RPMI7951 (cell line): Measurements from ENCODE around the gene CAMK2A. TPM values are rescaled to one million over a fixed set of nuclear protein-coding genes. Genes with fewer than 3 reads are reported as not detected.
A peak's percentile ranks its signal among the peaks of the same experiment; 100 is the strongest.

Experiments
- DNase-seq: peaks from one replicate; pipeline ENCODE4 v3.0.0-alpha.2; 2012; ENCODE audit warnings: low read depth
- total RNA-seq: library from RNA; depleted of rRNA; stranded (reverse); fragments of >200 nt; shearing (Covaris generic); gene quantifications from 2 replicates; pipeline ENCODE4 v1.2.3, GENCODE V29; 2014

The CAMK2A gene
- total RNA-seq, 1 experiment from 2014 or later, result 0.60 TPM

DNA sequence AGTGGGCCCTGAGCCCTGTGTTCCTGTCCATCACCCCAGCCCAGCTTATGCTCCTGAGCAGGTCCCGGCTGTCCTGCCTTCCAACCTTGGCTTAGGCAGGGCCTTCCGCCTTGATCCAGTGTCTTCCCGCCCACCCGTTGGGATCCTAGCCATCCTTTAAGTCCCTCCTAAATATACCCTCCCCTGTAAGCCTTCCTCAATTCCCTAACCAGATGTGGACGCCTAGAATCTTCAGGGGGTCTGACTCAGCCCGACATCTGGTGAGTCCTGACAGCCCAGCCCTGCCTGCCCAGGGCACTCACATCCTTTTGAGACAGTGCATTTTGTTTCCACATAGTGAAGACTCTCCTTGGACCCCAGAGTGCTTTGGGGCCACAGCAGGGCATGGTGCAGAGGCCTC lies 76.0 kb downstream of the CAMK2A start:
- DNase-seq, result peak; percentile 81

DNA sequence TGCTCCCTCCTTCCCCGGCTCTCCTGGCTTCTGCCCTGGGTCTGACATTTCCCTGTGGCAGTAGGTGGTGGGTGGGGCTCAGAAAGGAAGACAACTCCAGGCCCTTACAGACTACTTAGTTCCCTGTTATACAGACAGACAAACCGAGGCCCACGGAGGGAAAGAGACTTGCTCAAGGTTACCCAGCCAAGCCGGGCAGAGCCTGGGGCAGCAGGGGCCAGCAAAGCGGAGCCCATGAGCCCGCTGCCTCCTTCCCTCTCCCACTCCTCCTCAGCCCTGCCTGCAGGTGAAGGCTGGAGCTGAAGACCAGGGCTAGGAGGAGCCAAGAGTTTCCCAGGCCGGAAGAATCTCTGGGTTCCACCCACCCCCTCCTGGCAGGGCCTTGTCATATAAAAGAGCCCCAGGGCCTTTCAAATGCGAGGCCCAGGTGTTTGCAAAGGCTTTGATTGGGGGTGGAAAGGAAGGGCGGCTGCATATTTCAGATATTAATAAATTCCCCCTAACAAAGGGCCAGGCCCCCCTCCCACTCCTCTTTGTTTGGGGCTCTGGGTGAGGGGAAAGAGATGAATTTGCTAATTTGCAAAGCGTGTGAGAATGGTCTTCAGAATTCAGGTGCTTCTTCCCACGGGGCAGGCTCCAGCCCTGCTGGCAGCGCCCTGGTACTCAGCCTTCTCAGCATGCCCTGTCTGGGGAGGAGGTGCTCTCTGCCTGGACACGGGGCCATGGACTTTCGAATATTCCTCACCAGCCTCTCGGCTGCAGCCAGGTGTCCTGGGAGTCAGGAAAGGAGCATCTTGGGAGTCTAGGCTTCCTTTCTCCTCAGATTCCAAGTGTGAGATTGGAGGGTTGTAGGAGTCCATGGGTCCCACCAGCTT lies 78.2 kb downstream of the CAMK2A start:
- no peak for DNase-seq

DNA sequence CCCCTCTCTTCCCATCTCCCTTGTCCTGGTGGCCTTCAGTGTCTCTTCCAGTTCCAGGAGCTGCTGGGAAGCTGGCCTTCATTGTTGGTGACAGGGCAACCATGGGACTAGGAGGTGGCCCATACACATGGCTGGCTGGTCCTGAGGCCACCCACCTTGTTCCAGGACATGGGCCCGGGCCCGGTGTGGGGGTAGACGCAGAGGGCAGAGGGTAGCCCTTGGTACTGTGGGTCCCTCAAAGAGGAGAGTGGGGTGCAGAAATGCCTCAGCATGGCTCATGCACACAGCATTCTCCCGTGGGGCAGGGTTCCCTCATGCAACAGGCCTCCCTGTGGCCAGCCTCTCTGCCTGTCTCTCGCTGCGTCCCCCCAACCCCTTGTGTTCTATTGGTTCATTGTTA lies 78.9 kb downstream of the CAMK2A start:
- DNase-seq, result no peak

DNA sequence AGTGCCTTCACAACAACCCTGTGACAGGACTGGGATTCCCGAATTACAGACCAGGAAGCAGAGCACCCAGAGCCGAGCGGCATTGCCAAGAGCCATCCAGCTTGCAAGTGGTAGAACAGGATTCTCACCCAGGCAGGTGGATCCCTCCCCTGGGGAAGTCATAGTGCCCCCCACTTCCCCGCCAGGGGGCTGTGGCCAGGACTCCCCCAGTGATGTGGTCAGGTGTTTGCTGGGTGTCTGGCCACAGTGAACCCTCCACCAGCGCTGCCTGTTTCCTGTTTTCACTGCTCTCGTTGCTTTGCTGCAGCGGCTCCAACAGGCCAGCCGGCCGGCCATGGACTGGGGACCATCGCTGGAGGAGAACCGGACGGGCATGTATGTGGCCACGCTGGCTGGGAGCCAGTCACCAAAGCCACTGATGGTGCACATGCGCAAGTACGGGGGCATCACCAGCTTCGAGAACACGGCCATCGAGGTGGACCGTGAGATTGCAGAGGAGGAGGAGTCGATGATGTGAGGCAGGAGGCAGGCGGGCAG lies 80.4 kb downstream of the CAMK2A start:
- peak; percentile 82 for DNase-seq

DNA sequence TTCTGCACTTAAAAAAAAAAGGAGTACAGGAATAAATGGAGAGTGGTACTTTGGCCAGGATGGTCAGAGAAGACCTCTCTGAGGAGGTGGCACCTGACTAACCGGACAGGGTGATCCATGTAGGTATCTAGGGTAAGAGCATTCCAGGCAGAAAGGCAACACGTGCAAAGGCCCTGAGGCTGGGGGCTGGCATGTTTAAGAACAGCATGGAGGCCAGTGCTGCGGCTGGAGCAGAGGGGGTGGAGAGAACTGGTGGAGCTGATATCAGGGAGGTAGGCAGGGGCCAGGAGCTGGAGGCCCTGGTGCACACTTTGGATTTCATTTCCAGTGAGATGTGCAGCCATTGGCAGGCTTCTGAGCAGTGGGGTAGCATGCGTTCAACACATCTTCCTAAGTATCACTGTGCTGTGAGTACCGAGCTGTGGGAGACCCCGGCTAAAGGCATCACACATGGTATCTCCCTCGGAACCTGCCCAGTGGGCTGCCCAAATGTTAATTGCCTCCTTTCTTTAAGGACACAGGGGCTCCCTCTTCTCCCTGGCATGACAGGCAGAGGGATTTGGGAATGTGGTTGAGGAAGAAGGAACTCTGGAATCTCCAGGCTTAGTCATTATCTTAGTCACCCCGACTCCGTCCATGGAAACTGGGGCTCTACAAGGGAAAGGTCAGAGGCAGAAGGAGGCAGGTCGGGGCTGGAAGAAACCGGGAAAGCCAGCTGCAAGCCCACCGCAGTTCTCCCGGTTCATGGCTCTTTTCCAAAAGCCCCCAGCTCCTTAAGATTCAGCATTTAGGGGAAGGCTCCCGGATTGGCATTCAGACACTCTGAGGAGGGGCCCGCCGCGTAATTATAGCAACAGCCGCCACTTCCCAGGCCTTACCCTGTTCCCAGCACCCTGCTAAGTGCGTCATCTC lies 81.1 kb downstream of the CAMK2A start:
- DNase-seq, result peak; percentile 81

DNA sequence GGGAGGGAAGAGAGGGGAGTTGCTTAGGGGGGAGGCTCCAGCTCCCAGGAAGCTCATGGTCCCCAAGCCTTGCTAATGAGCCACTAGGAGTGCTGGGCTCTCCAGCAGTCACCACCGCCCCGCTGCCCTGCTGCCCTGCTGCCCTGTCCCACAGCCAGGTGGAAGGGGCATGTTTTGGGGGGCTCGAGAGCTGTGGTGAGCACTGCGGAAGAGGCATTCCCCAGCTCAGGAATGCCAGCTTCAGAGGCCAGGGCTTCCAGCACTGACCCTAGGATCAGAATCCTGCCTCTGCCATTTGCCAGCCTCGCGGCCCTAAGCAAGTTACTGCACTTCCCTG lies 82.8 kb downstream of the CAMK2A start:
- no peak for DNase-seq

DNA sequence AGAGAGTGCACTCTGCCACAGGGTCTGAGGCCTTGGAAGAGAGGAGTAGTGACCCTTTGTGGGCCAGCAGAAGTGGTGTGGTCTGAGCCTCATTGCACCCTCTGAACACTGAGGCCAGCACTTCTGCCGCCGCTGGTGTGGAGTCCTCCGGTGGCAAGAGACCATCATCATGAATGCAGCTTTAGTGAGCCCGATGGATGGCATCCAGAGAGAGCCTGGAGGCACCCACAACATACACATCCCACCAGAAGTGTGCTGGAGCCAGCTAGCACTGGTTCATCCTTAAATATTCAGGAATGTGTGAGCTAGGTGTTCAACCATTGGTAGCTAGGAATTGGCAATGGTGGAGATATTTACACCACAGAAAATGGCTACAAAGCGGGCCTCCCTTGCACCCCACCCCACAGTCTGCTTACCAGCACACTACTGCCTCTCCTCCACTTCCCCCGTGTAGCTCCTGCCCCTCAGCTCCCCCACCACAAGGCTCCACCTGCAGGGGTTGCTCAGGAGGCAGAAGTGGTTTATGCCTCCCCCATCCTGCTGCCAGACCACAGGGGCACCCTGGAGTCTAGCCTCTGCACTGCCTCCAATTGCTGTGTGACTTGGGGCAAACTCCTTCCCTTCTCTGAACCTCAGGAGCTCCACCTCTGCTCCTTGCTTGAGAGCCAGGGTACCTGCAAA lies 83.3 kb downstream of the CAMK2A start:
- no peak for DNase-seq

DNA sequence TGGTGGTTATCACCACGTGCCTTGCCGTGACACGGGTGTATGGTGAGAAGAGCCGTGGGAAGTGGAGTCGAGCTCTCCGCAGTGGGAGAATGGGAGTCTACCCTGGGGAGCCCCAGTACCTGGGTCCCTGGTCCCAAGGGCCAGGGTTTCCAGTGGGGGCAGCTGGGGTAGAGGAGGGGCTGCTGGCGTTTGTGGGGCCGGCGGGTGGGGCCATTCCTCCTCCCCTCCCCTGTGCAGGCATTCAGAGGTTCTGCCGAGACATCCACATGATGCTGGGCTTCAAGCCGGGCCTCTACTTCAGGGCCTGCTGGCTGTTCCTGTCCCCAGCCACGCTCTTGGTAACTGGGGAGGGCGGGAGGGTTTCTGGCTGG lies 85.0 kb downstream of the CAMK2A start:
- DNase-seq, result no peak

DNA sequence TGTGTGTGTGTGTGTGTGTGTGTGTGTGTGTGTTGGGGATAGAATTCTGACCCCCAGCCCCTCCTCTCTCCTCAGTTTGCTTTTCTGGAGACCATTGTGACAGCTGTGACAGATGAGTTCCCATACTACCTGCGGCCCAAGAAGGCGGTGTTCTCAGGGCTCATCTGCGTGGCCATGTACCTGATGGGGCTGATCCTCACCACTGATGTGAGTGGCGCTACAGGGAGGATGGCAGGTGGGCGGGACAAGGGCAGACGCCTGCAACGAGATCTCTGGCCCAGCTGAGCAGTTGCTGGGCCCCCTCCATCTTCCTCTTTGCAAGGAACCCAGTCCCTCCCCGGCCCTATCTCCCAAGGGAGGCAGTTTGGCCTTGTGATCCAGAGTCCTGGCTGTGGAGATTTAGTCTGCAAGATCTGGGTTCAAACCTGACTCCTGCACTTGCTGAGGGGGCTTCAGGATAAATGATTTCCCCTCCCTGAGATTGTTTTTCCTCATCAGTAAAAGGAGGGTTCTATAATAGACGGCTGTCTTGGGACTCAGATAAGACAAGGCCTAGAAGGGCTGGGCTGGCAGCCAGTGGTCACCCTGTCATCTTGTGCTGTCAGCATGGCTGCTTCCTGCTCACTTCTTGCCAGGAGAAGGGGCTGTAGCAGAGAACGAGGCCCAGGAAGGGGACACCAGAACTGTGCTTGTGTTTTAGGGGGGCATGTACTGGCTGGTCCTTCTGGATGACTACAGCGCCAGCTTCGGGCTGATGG lies 85.6 kb downstream of the CAMK2A start:
- DNase-seq, result no peak

DNA sequence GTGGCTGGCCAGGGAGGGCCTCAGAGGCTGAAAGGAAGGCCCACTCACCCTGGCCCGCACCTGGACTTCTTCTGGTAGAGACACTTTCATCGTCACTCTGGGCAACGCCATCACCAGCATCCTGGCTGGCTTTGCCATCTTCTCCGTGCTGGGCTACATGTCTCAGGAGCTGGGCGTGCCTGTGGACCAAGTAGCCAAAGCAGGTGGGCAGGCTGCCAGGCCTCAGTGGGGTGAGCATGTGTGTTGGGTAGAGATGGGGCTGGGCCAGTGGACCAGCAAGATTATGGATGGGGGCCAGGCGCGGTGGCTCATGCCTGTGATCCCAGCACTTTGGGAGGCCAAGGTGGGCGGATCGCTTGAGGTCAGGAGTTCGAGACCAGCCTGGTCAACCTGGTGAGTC lies 87.1 kb downstream of the CAMK2A start:
- no peak for DNase-seq

DNA sequence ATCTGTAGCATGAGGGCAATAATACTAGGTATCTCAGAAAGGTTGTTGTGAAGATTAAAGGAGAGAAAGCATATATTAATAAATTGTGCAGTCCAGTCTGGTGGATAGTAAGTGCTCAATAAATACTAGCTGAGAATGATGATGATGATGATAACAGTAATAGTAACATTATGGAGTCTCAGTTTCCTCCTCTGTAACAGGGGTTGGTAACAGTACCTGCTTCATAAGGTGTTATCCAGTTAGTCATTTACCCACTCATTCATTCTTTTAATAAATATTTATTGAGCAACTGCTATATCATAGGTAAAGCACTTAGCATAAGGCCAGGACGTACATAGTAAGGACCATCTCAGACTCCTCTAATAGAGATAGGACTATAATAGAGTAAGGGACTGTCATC lies 92.1 kb downstream of the CAMK2A start:
- no peak for DNase-seq

DNA sequence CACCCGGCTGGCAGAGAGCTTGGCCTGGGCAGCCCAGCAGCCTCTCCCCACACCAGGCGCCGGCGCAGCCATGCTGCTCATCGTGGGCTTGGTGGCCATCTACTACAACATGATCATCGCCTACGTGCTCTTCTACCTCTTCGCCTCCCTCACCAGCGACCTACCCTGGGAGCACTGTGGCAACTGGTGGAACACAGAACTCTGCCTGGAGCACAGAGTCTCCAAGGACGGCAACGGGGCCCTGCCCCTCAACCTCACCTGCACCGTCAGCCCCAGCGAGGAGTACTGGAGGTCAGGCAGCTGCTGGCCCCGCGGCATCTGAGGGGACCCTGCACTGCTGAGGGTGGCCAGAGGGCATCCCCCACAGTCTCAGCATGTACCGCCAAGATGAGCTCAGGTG lies 92.6 kb downstream of the CAMK2A start:
- DNase-seq, result no peak

DNA sequence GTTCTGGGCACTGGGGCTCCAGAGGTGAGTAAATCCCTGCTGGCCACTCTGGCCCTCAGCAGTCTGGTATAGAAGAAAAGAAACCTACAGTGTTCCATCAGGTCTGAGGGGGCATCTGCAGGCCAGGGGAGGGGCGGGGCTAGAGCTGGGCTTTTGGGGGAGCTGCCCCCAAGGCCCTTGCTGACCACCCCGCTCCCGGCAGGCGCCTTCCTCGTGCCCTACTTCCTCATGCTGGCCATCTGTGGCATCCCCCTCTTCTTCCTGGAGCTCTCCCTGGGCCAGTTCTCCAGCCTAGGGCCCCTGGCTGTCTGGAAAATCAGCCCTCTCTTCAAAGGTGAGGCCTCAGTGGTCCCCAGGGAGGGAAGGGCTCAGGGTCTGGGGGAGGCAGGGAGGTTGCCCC lies 93.1 kb downstream of the CAMK2A start:
- no peak for DNase-seq

DNA sequence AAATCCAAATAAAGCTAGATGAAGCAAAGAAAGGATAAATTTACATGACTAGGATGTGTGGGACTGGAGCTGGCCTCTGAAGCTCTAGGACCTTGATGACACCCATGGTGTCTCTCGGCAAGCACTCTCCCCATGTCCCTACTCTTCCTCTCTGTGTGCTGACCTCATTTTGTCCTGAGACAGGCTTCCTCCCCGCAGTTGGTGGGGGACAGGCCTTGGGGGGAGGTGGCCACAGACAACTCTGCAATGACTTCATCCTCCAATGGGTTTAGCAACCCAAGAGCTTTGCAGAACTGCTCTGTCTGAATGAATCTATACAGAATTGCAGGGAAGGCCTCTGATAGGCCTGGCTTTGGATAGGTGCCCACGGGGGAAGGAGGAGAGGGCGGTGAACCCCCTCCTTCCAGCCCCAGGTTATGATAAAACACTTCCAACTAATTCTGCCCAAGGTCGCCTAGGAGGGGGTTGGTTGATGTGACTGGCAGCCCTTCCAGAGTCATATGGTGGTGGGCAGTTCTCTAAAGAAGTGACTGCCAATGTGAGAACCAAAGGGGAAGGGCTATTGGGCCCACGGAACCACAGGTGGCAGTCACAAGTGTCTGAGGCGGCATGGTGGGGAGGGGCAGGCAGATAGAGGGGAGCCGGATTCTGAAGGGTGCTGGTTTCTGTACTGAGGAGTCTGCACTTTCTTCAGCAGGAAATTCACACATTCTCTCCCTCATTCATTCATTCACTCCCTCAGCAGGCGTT lies 93.7 kb downstream of the CAMK2A start:
- no peak for DNase-seq

DNA sequence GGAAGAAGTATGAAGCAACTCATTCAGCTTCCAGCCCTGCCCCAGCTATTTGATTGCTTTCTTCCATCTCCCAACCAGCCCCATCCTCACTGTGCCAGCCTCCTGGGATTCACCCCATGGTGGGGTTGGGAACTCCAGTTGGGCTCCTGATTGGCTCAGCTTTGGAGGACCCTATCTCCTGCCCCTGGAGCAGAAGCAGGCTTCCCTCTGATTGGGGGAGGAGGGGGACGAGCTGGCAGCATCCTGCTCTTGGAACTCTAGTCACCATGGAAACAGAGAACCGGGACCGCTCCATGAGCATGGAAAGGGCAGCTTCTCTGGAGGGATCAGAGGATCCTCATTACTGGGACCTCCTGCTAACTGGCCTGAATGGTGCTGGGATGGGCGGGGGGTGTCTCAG lies 97.1 kb downstream of the CAMK2A start:
- DNase-seq, result no peak

DNA sequence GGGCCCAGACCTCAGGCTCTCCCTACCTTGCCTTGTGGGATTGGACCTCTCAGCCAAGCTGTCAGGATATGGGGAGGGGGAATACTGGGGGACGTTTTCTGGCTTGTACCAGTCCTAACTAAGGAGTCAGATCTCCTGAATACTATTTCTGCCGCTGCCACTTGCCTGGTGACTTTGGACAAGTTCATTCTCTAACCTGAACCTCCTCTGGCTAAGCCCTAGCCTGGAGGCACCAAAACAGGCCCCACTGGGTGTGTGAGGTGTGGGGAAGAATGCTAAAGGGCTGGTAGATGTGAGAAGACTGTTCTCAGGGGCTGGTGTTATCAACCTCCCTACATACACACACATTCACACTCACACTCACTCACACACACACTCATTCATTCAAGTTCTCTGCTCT lies 98.6 kb downstream of the CAMK2A start:
- DNase-seq, result no peak

DNA sequence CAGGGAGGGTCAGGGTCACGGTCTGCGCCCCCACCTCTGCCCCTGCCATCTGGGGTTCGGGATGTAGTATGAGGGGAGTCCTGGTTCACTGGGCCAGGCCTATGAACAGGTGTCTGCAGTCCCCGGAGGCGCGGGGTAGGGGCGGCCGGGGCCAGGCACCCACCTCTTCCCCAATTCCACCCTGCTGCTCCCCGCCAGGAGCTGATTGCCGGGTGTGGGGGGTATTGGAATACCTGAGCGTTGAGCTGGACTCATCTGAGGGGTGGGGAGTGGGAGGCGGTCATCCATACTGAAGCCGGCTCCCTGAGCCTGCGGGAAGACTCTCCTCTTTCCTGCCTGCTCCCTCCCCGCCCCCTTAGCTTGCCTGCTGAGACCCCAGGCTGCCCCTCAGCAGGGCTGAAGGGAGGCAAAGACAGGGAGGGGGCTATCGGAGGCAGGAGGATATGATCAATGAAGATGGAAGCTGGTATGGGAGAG lies 99.0 kb downstream of the CAMK2A start:
- DNase-seq, result no peak

DNA sequence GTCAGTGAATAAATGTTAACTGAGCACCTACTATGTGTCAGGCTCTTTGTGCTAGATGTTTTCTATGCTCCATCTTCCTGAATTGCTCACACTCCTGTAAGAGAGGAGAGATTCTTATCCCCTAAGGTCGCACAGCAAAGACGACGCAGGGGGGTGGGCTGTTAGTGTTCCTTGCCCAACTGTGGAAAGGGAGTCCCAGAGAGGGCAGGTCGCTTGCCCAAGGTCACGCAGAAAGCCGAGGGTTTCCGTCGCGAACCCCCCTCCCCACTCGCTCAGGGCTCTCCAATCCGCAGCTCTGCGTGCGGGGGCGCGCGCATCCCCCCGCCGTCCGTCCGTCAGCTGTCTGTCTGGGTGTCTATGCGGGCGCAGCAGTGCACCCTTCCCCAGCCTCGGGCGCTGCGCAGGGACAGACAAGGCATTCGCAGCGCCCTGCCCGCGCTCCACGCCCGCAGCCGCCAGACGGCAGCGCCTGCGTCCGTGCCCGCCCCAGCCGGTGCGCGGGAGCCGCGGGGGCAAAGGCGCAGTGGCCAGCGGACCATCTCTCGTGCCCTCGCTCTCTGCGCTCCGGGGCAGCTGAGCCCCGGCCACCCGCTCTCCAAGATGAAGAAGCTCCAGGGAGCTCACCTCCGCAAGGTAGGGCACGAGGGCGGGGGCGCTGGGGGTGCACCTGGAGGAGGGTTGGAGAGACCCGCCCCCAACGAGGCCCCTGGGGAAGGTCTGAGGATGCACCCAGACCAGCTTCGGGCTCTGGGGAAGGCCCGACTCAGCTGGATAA lies 99.7 kb downstream of the CAMK2A start, which contains the start of gene SLC6A7:
Gene SLC6A7 (plus strand): TSS at position 335 of the 775 bp plus-strand sequence. CDS start 266 bp downstream, at position 601.
- no peak for DNase-seq

DNA sequence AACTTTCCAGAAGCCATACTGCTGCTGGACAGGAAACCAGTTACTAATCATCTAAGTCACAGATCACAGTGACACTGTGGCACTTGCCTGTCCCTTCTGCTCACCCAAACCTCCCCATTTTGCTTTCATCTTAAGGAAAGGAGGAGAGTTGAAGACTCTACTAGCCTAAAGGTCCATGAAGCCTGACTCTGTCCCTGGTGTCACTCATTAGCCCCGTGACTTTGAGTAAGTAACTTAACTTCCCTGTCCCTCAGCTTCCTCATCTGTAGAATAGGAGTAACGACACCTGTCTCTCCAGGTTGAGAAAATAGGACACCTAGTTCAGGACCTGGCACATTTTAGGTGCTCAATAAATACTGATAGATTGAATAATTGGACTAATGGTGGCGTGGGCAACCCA lies 100.2 kb downstream of the CAMK2A start:
- no peak for DNase-seq
